CD4-positive, alpha-beta T cell (primary cell): ENCODE measurements around the gene OAT. TPM values are rescaled to one million over a fixed set of nuclear protein-coding genes. Genes with fewer than 3 reads are reported as not detected.

Source experiments
- ATAC-seq: fragments of 200-7000 bp; cut with Tn5 transposase; one replicate; pipeline ENCODE4 v1.10.0; 2022; ENCODE audit warnings: mild to moderate bottlenecking; ENCODE audit not compliant: poor library complexity
- CTCF ChIA-PET: fragments of 350-600 bp; sonication (Branson Sonifier 250); formaldehyde crosslinking; loops from one replicate; lab custom pipeline; 2021; ENCODE audit warnings: antibody characterized with exemption, inconsistent platforms; lab: Charles Lee
- POLR2A ChIA-PET: fragments of 350-600 bp; sonication (Branson Sonifier 250); formaldehyde crosslinking; loops from one replicate; lab custom pipeline; 2021; ENCODE audit warnings: antibody characterized with exemption, inconsistent platforms; lab: Charles Lee
- DNase-seq, 14 experiments: peaks; one replicate each; pipeline ENCODE4 v3.0.0-alpha.2; 2013 to 2020; ENCODE audit warnings: mixed read lengths in 2 of 14
- H3K27ac ChIP-seq, 2 donors: one replicate each; pipeline versions ENCODE4 v1.5.1 to v1.7.0; 2013; ENCODE audit warnings: low read length in 2 of 2, low read depth in 1 of 2, mild to moderate bottlenecking in 1 of 2
- H3K27me3 ChIP-seq, 2 experiments: 1 replicate in 1 of 2; 2 replicates in 1 of 2; pipeline versions ENCODE4 v1.6.1 to v1.7.0; 2013; ENCODE audit warnings: low read length in 2 of 2, control low read depth in 1 of 2, mild to moderate bottlenecking in 1 of 2, moderate library complexity in 1 of 2; ENCODE audit not compliant: insufficient read depth in 2 of 2, control insufficient read depth in 1 of 2
- H3K36me3 ChIP-seq: one replicate; pipeline ENCODE4 v1.6.1; 2013; ENCODE audit warnings: low read length, control low read depth; ENCODE audit not compliant: insufficient read depth
- H3K4me1 ChIP-seq: one replicate; pipeline ENCODE4 v1.6.1; 2013; ENCODE audit warnings: low read length, control low read depth; ENCODE audit not compliant: insufficient read depth
- H3K4me3 ChIP-seq: one replicate; pipeline ENCODE4 v1.5.1; 2013; ENCODE audit warnings: mild to moderate bottlenecking, low read length, moderate library complexity
- H3K9me3 ChIP-seq, 2 experiments: 1 replicate in 1 of 2; 2 replicates in 1 of 2; pipeline versions ENCODE4 v1.6.1 to v1.7.0; 2013; ENCODE audit warnings: low read length in 2 of 2, mild to moderate bottlenecking in 2 of 2, control low read depth in 1 of 2, moderate library complexity in 1 of 2; ENCODE audit not compliant: control insufficient read depth in 1 of 2, insufficient read depth in 1 of 2
- H3K27ac Mint-ChIP-seq: one replicate; pipeline ENCODE4 v1.8.0; 2020; ENCODE audit warnings: mixed read lengths
- H3K27me3 Mint-ChIP-seq: one replicate; pipeline ENCODE4 v1.8.0; 2021; ENCODE audit warnings: mixed read lengths
- H3K36me3 Mint-ChIP-seq: one replicate; pipeline ENCODE4 v1.8.0; 2021; ENCODE audit warnings: low read depth, mixed read lengths
- H3K4me1 Mint-ChIP-seq: one replicate; pipeline ENCODE4 v1.8.0; 2021; ENCODE audit warnings: low read depth, mixed read lengths
- H3K4me3 Mint-ChIP-seq: one replicate; pipeline ENCODE4 v1.8.0; 2020; ENCODE audit warnings: mild to moderate bottlenecking, mixed read lengths
- H3K9me3 Mint-ChIP-seq: one replicate; pipeline ENCODE4 v1.8.0; 2020; ENCODE audit warnings: mixed read lengths
- CTCF ChIP-seq: fragments of 200-600 bp; IDR thresholded peaks from one replicate; pipeline ENCODE4 v1.8.0; 2022; ENCODE audit warnings: antibody characterized with exemption, mild to moderate bottlenecking
- intact Hi-C, 2 experiments: fragments of 100-400 bp; cut with DNase I in 1 of 2; cut with micrococcal nuclease in 1 of 2; formaldehyde crosslinking; loops; one replicate each; pipeline versions ENCODE4 v1.15.1 to v1.9.0; 2023 to 2025; cut with DNase I, micrococcal nuclease
- polyA plus RNA-seq, 2 donors: library from polyadenylated mRNA; unstranded; fragments of 120-200 nt; gene quantifications; one replicate each; pipeline ENCODE4 v1.2.1, GENCODE V29; 2013
- total RNA-seq, 174 experiments: library from RNA in 2 of 174; stranded (reverse) in 2 of 174; gene quantifications; one replicate each; pipeline ENCODE4 v1.2.3 and lab custom pipeline; 2021 to 2026

The OAT gene
- total RNA-seq (10 to 100 TPM; 48.5 to 54.9 TPM), total RNA-seq (lab: John Stamatoyannopoulos, UW) (30.6 to 113 (median 57.0) reads per million in 172 experiments)
- 34.6 TPM for polyA plus RNA-seq (2013, experiment 1 of 2)
- polyA plus RNA-seq (2013, experiment 2 of 2): 34.9 TPM

- H3K9me3 Mint-ChIP-seq: no peaks in the 10 kb centered on the region
- H3K27me3 Mint-ChIP-seq: peaks cover 9% of the 10 kb centered on the region
- ATAC-seq (peak; percentile 97), DNase-seq (peak; percentile 91 to 98 (median 96))
- Histone ChIP-seq H3K9me3 (no peaks in the 10 kb centered on the region), H3K27ac (peak within 1 kb of the TSS; percentile 23 to 44), H3K4me1 (peaks cover 14% of the 10 kb centered on the region), H3K27me3 (peaks cover 0 to 3% of the 10 kb centered on the region in 2 experiments), H3K4me3 (peak within 1 kb of the TSS; percentile 75), H3K36me3 (no peaks in the 10 kb centered on the region)
- intact Hi-C loops: loop anchor here (1.0 to 10.0 kb wide), 5 partner anchors 40 to 1404 kb away; partner anchors contain the start of gene FAM53B (in 1 of the 2)
- no peak for TF ChIP-seq CTCF
- CTCF ChIA-PET: interaction anchor here (0.9 to 4.1 kb wide), 5 partner anchors 14 to 424 kb away, joined by 3 to 15 read pairs (median 5); partner anchors contain the start of gene LHPP
- H3K27ac Mint-ChIP-seq: peak within 1 kb of the TSS; percentile 82
- H3K4me3 Mint-ChIP-seq: peak within 1 kb of the TSS; percentile 92
- no peaks in the 10 kb centered on the region for H3K36me3 Mint-ChIP-seq
- peaks cover 41% of the 10 kb centered on the region for H3K4me1 Mint-ChIP-seq
- POLR2A ChIA-PET: interaction anchor here (0.6 to 2.8 kb wide), 4 partner anchors 15 to 497 kb away, joined by 3 to 21 read pairs (median 5); partner anchors contain the start of gene LHPP
These were observed at the start of gene OAT for GRCh38 chr10:124418726-124419501. Gene OAT (minus strand): TSS chr10:124418923. CDS start chr10:124412171, 6,752 bp downstream.

GRCh38 chr10:124467165-124467564 lies 48.4 kb upstream of the OAT start:
- Mint-ChIP-seq H3K9me3 (no peaks in the 10 kb centered on the region), H3K27ac (no peak overlapping the region), H3K27me3 (no peaks in the 10 kb centered on the region), H3K4me3 (no peak overlapping the region), H3K4me1 (peaks cover 27% of the 10 kb centered on the region), H3K36me3 (peaks cover 15% of the 10 kb centered on the region)
- Histone ChIP-seq H3K36me3 (no peaks in the 10 kb centered on the region), H3K27ac (no peak overlapping the region), H3K27me3 (no peaks in the 10 kb centered on the region), H3K4me3 (no peak overlapping the region), H3K9me3 (no peaks in the 10 kb centered on the region), H3K4me1 (peaks cover 28% of the 10 kb centered on the region)
- ChIA-PET POLR2A (no interaction called here), CTCF (interaction anchor here (1.8 kb wide), 1 partner anchor 64 kb away, joined by 5 read pairs; no protein-coding TSS in a partner anchor)
- no peak for TF ChIP-seq CTCF
- DNase-seq (no peak), ATAC-seq (no peak)
- intact Hi-C loops: no loop called here

DNA sequence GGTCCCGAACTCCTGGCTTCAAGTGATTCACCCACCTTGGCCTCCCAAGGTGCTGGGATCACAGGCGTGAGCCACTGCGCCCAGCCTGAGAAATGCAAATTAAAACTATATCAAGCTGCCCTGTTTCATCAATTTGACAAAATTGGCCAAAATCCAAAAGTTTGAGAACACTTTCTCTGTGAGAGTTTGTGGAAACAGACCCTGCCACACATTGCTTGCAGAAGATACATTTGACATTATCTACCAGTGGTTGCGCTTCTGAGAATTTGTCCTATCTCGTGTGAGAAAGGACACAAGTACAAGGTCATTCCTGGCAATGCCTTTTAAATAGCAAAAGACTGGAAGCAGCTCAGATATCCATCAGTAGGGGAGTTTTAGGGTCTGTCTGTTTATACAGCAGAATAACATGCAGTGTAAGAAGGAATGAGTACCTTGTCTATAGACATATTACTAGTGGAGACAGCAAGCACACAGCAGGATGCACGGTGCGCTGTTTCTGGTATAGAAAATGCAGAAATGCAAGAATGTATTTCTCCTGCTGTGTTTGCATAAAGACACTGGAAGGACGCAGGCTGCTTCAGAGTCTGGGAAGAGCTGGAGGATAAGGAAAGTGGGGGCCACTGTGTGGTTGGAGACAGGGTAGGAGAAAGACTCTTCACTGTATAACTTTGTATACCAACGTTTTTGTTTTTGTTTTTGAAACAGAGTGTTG lies 47.2 kb upstream of the OAT start:
- Histone ChIP-seq H3K27ac (no peak overlapping the region), H3K4me1 (peaks cover 36% of the 10 kb centered on the region), H3K27me3 (no peaks in the 10 kb centered on the region), H3K4me3 (no peak overlapping the region), H3K9me3 (no peaks in the 10 kb centered on the region), H3K36me3 (no peaks in the 10 kb centered on the region)
- no peak for TF ChIP-seq CTCF
- no peak for ATAC-seq
- intact Hi-C loops: no loop called here
- Mint-ChIP-seq H3K4me1 (peaks cover 32% of the 10 kb centered on the region), H3K27ac (peak overlapping the region; percentile 89), H3K27me3 (no peaks in the 10 kb centered on the region), H3K4me3 (no peak overlapping the region), H3K36me3 (peaks cover 12% of the 10 kb centered on the region), H3K9me3 (no peaks in the 10 kb centered on the region)
- ChIA-PET POLR2A (no interaction called here), CTCF (no interaction called here)
- no peak for DNase-seq
